ENCODE results near the gene ARHGAP35.

ARHGAP35 gene

DNA sequence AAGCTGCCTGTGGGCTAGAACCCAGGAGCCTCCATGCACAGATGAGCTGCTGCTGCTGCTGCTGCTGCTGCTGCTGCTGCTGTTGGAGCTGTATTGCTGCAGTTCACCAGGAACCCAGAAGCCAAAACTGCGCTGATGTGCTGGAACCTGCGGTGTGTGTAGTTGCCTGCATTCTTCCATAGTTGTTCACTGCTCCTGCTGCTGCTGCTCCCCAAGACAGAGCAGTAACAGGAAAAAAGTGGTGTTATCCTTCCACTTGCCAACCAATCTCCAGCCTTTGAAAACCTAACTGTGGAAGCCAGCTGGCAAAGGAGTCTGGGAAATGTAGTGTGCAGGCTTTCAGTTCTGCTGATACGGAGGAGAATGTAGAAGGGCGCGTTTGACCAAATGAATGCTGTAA, 37.9 kb downstream of the ARHGAP35 start:
- DNase-seq (ENCODE audit: extremely low spot score, insufficient read length, low read depth) (no peak), FAIRE-seq (no peak)

DNA sequence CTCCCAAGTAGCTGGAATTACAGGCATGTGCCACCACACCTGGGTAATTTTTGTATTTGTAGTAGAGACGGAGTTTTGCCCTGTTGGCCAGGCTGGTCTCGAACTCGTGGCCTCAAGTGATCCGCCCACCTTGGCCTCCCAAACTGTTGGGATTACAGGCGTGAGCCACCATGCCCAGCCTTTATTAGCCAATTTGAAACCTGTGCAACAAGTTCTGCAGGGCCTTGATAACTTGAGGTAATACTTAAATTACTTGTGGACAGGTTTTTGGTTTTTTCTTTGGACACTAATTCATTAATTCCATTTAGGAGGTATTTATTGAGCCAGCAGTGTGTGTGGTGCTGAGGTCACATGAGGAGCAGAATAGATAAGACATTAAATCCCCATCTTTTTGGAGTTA, 39.5 kb downstream of the ARHGAP35 start:
- FAIRE-seq (no peak), DNase-seq (ENCODE audit: extremely low spot score, insufficient read length, low read depth) (no peak)

DNA sequence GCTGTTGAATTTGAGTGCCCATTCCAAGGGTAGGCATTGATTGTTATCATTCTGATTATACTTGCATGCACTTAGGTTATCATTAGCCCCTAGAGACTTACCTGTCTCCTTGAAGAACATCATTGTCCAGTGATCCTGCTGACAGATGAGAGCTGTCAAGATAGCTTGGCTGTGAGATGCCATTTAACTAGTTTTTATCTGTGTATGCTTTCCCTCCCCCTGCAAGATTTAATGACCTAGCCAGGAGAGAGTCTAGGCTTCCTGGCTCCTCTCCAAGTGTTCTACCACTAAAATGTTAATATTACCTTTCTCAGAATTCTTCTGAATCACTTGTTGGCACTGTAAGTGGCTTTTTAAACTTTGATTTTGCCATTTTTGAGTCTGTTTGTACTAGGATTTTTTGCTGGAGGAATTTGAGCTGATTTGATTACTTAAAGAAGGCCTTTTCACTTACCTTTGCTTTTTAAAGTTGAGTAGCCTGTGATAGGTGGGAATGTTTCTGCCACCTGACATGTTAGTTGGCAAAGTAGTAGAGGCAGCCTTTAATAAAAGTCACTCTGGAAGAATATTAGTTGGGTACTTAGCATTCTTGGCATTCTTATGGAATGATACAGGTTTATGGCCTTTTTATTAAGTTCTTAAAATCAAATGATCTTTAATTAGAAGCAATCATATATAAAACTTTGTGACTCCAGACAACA, 41.1 kb downstream of the ARHGAP35 start:
- no peak for DNase-seq (ENCODE audit: extremely low spot score, insufficient read length, low read depth)
- FAIRE-seq, result no peak

DNA sequence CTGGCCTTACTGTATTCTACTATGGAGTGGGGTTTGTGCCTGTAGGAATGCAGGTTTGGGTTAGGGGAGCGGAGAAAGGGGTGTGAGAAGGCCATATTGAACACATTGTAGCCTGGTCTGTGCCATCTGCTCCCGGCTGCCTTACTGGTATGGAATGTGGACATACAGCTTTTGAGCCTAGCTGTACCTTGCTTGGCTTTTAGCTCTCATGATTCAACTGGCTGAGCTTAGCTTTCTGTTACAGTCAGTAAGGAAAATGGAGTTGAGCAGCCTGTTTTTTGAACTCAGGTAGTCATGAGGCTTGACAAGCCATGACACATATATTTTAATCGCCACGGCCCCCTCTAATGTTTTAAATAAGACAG, 41.6 kb downstream of the ARHGAP35 start:
- FAIRE-seq (no peak), DNase-seq (ENCODE audit: extremely low spot score, insufficient read length, low read depth) (no peak)

DNA sequence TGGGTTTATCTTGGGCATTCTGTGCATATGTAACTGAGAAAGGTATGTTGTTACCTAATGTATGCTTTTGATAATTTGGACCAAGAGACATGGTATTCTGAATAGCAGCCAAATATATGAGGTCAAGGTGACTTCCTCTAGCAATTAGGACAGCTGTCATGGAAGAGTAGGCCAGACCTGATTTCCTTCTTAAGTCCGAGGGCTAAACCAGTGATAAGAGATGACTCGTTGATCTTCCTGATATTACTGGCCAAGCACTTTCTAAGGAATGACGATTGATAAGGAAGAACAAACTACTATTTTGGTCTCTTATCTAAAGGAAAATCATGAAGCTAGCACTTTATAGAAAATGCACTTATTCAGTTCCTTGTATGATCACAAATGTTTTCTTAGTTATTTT, 42.7 kb downstream of the ARHGAP35 start:
- no peak for FAIRE-seq
- DNase-seq (ENCODE audit: extremely low spot score, insufficient read length, low read depth), result no peak

DNA sequence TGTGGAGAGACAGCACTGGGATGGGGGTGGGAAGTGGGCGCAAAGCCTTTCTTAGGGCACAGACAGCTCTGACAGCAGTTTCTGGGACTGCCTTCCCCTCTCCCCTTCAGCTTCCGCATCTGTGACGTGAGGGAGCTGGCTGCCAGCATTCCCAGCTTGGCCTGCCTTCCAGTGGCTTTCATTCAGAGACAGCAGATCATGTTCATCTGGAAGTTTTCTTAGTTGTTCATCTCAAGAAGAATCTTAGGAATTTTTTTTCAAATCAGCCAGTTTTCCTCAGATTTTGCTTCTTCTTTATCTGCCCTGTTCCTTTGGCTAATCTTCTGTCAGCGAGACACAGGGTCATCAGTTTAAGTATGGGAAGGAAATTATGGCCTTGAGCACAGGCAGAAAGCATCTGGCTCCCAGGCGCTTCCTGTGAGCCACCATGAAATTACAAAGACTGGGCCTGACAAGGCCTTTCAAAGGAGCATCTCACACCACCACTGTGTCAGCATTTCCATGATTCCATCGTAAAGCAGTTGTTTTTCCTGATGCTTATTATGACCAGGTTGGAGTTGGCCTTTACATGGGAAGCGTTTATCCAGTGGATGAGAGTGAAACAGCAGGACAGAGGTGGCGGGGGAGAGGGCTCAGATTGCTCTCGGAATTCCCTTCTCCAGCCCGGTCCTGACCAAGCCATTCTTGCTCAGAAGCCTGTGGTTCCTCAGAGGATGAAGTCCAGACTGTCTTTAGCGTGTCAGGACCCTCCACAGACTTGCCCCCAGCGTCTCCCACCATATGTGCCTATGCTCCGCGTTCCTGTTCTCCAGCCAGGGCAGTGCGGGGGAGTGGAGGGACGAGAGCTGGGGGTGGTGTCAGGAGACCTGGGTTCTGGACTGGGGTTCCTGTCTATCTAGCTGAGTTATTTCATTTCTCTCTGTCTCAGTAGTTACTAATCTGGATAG, 43.6 kb downstream of the ARHGAP35 start:
- no peak for DNase-seq (ENCODE audit: extremely low spot score, insufficient read length, low read depth)
- FAIRE-seq, result no peak

DNA sequence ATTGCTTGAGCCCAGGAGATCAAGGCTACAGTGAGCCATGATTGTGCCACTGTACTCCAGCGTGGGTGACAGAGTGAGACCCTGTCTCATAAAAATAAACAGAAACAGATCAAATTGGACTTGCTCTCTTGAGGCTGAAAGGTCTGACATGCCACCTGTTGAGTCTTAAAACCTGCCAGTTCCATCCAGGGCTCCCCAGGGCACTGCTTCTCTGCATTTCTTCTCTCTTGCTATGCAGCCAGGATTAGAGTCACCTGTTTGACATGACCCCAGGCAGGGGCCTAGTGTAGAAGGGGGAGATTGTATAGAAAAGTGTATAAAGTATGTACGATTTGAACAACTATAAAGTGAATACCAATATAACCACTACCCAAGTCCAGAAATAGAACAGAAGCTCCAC, 45.4 kb downstream of the ARHGAP35 start:
- DNase-seq (ENCODE audit: extremely low spot score, insufficient read length, low read depth) (no peak), FAIRE-seq (no peak)

DNA sequence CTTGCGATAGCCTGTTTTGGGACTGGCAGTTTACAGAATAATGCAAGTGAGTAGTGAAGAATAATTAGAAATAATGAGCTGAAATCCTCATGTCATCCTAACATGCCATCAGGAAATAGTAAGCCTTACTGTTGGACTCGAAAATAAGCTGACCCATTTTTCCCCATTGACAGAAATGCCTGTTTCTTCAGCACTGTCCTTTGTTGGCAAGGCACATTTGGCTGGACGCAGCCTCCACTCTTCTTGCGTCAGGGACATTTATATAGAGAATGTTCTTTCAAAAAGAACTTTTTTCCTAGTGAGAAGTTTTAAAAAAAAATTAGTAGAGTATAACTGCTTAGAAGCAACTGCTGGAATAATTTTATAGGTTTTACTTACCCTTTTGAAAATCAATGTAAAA, 47.1 kb downstream of the ARHGAP35 start:
- DNase-seq (ENCODE audit: extremely low spot score, insufficient read length, low read depth), result no peak

DNA sequence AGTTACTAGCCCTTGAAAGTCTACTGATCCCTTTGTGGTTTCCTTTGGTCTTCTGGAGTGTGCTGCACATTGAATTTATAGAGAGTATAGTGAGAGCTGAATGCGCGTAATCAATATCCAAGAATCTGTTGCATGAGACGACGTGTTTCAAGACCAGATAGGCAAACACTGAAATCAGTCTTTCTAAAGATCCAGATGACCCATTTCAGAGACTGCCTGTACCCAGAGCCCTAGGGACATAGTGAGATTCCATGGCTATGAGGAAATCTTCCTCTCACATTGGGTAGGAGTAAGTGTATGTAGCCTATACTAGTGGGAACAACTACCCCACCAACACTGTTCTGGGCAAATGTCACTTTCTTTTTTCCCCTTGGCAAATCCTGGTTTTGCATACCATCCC, 48.6 kb downstream of the ARHGAP35 start:
- no peak for FAIRE-seq
- no peak for DNase-seq (ENCODE audit: extremely low spot score, insufficient read length, low read depth)

More for the DNA sequence above, 47.1 kb downstream of the ARHGAP35 start:
- no peak for FAIRE-seq
